22Rv1 (cell line): ENCODE measurements around the gene ADCY9.

Experiments used
- ZFX ChIP-seq: fragments of 450-650 bp; IDR thresholded peaks from 2 replicates; pipeline ENCODE4 v1.6.1; 2017; ENCODE audit warnings: antibody characterized with exemption, borderline replicate concordance
- TF ChIP-seq, protein P1 (sequence below): fragments of 450-650 bp; IDR thresholded peaks from 2 replicates; pipeline ENCODE4 v1.5.1; 2017; ENCODE audit warnings: mild to moderate bottlenecking

DNA sequence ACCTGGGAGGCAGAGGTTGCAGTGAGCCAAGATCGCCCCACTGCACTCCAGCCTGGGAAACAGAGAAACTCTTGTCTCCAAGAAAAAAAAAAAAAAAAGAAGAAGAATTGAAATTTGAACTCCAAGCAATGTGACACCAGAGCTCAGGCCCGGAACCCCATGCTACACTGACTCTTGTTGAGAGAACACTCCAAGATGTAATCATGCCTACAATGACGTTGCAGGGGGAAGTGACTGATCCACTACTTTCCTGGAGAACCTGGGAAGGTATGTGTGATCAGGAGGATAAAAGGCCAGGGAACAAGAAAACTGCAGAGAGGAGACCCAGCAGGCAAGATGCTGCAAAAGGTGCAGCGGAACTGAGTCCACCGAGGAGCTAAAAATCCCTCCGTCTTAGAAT lies 57.9 kb downstream of the ADCY9 start:
- TF ChIP-seq, protein P1, sequence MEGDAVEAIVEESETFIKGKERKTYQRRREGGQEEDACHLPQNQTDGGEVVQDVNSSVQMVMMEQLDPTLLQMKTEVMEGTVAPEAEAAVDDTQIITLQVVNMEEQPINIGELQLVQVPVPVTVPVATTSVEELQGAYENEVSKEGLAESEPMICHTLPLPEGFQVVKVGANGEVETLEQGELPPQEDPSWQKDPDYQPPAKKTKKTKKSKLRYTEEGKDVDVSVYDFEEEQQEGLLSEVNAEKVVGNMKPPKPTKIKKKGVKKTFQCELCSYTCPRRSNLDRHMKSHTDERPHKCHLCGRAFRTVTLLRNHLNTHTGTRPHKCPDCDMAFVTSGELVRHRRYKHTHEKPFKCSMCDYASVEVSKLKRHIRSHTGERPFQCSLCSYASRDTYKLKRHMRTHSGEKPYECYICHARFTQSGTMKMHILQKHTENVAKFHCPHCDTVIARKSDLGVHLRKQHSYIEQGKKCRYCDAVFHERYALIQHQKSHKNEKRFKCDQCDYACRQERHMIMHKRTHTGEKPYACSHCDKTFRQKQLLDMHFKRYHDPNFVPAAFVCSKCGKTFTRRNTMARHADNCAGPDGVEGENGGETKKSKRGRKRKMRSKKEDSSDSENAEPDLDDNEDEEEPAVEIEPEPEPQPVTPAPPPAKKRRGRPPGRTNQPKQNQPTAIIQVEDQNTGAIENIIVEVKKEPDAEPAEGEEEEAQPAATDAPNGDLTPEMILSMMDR, result no peak
- no peak for TF ChIP-seq ZFX
